KOPT-K1 (cell line): ENCODE data around the gene VPS41.

Source experiments
- H3K27ac ChIP-seq: fragments of 200-600 bp; sonication (generic); 2 replicates; pipeline ENCODE4 v1.5.1; 2016; ENCODE audit warnings: antibody characterized with exemption, mild to moderate bottlenecking, low read depth, low read length; ENCODE audit not compliant: poor library complexity, severe bottlenecking
- H3K36me3 ChIP-seq: fragments of 200-600 bp; sonication (generic); 2 replicates; pipeline ENCODE4 v1.5.1; 2017; ENCODE audit warnings: antibody characterized with exemption, mild to moderate bottlenecking, low read length, moderate library complexity; ENCODE audit not compliant: insufficient read depth
- H3K9me3 ChIP-seq: fragments of 200-600 bp; sonication (generic); 2 replicates; pipeline ENCODE4 v1.5.1; 2017; ENCODE audit warnings: antibody characterized with exemption, low read length, mild to moderate bottlenecking; ENCODE audit not compliant: insufficient read depth, poor library complexity, severe bottlenecking

Gene VPS41

DNA sequence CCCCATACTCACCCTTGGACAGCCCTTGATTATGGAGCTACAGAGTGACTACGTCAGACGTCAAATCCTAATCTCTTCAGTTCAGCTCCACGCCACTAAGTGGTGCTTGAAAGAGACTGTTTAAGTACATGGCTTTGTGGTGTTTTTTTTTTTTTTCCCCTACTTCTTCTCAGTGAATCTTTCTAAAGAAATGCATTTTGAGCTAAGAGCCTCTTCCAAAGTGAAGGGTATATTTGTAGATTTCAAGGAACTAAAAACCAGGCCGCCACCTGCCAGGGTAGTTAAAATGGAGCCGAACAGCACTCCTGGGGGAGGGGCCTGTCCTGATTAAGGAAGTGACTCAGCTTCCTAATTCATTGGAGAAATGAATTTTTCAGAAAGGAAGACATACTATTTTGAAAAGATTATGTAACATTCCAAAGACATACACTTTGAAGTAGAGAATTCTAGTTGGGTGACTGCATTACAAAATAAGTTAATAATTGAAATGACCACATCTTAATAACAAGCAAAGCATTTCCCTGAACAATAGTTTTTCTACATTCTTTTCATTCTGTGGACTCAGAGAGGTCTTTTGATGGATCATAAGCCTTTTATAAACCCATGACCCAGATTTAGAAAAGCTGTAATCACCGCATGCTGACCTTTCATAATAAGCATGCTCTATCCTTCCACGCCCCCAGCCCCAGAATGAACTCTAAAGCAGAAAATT lies 20.6 kb upstream of the VPS41 start:
- no peaks in the 10 kb centered on the region for H3K36me3 ChIP-seq
- H3K9me3 ChIP-seq, result no peaks in the 10 kb centered on the region
- H3K27ac ChIP-seq, result no peak overlapping the region

DNA sequence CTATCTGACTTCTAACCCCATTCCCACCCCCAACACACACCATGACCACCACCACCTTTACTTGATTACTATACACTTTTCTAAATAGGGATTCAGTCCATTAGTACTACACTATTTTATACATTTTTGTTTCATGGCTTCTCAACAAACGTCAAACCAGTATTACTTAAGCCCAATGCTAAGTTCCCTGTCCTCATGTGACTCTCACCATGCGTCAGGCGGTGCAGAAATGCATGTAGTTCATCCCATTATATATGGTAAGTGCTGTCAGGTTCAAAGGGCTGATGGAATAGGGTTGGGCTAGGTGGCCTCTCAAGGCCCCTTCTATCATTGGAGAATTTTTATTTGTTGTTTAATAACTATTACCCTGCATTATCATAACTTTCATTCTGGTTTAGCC lies 19.5 kb upstream of the VPS41 start:
- Histone ChIP-seq H3K9me3 (no peaks in the 10 kb centered on the region), H3K27ac (no peak overlapping the region), H3K36me3 (no peaks in the 10 kb centered on the region)

- H3K9me3 ChIP-seq, result no peaks in the 10 kb centered on the region
- H3K36me3 ChIP-seq, result no peaks in the 10 kb centered on the region
- H3K27ac ChIP-seq, result no peak overlapping the region
Observed at GRCh38 chr7:38927751-38928150, 18.8 kb upstream of the VPS41 start.

- Histone ChIP-seq H3K36me3 (no peaks in the 10 kb centered on the region), H3K9me3 (no peaks in the 10 kb centered on the region), H3K27ac (no peak overlapping the region)
Observed at GRCh38 chr7:38920731-38921130, 11.7 kb upstream of the VPS41 start.

- H3K27ac ChIP-seq, result no peak overlapping the region
- H3K9me3 ChIP-seq, result no peaks in the 10 kb centered on the region
- H3K36me3 ChIP-seq, result no peaks in the 10 kb centered on the region
Observed at GRCh38 chr7:38916396-38916795, 7.4 kb upstream of the VPS41 start.

GRCh38 chr7:38909870-38910269 lies 879 bp upstream of the VPS41 start:
- no peak overlapping the region for H3K27ac ChIP-seq
- H3K9me3 ChIP-seq, result no peaks in the 10 kb centered on the region
- no peaks in the 10 kb centered on the region for H3K36me3 ChIP-seq

- H3K9me3 ChIP-seq, result no peaks in the 10 kb centered on the region
- no peak overlapping the region for H3K27ac ChIP-seq
- H3K36me3 ChIP-seq, result no peaks in the 10 kb centered on the region
Observed at GRCh38 chr7:38907766-38908165, 1.2 kb downstream of the VPS41 start.

- Histone ChIP-seq H3K36me3 (no peaks in the 10 kb centered on the region), H3K9me3 (no peaks in the 10 kb centered on the region), H3K27ac (no peak overlapping the region)
Observed at GRCh38 chr7:38907066-38907465, 1.9 kb downstream of the VPS41 start.

GRCh38 chr7:38905056-38905759 lies 3.8 kb downstream of the VPS41 start:
- Histone ChIP-seq H3K36me3 (no peaks in the 10 kb centered on the region), H3K9me3 (no peaks in the 10 kb centered on the region), H3K27ac (no peak overlapping the region)

- H3K36me3 ChIP-seq, result no peaks in the 10 kb centered on the region
- no peaks in the 10 kb centered on the region for H3K9me3 ChIP-seq
- no peak overlapping the region for H3K27ac ChIP-seq
Observed at GRCh38 chr7:38903057-38903456, 5.9 kb downstream of the VPS41 start.

GRCh38 chr7:38902449-38902848 lies 6.5 kb downstream of the VPS41 start:
- H3K9me3 ChIP-seq, result no peaks in the 10 kb centered on the region
- no peaks in the 10 kb centered on the region for H3K36me3 ChIP-seq
- no peak overlapping the region for H3K27ac ChIP-seq

GRCh38 chr7:38893061-38893460 lies 15.9 kb downstream of the VPS41 start:
- Histone ChIP-seq H3K36me3 (peaks cover 23% of the 10 kb centered on the region), H3K27ac (no peak overlapping the region), H3K9me3 (peaks cover 5% of the 10 kb centered on the region)

- Histone ChIP-seq H3K36me3 (peaks cover 11% of the 10 kb centered on the region; the same call in 1 of the 2 replicates), H3K9me3 (peaks cover 5% of the 10 kb centered on the region), H3K27ac (no peak overlapping the region)
Observed at GRCh38 chr7:38890597-38890996, 18.4 kb downstream of the VPS41 start.

- peaks cover 5% of the 10 kb centered on the region for H3K9me3 ChIP-seq
- no peak overlapping the region for H3K27ac ChIP-seq
- H3K36me3 ChIP-seq, result peaks cover 6% of the 10 kb centered on the region; the same call in 1 of the 2 replicates
Observed at GRCh38 chr7:38889872-38890432, 19.0 kb downstream of the VPS41 start.

DNA sequence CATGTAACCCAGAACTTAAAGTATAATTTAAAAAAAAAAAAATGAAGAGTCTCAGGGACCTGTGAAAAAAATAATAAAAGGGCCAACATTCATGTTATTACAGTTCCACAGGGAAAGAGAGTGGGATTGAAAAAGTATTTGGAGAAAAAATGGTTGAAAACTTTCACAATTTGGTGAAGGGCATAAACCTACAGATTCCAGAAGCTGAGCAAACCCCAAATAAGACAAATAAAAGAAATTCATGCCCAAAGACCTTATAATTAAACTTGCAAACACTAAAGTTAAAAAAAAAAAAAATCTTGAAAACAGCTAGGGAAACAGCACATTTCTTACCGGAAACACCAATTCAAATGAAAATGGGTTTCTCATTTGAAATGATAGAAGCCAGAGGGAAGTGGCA lies 19.9 kb downstream of the VPS41 start:
- Histone ChIP-seq H3K27ac (no peak overlapping the region), H3K36me3 (peaks cover 6% of the 10 kb centered on the region; the same call in 1 of the 2 replicates), H3K9me3 (peaks cover 5% of the 10 kb centered on the region)
